Left ventricle myocardium inferior (tissue), 1 donor: ENCODE measurements around the gene ZSCAN10. TPM values are rescaled to one million over a fixed set of nuclear protein-coding genes. Genes with fewer than 3 reads are reported as not detected.
"Not testable (repeated sequence)": the region's sequence is repeated elsewhere in the genome, so short reads cannot be mapped to it uniquely, and the experiment has no call there.

Experiments
- DNase-seq: peaks from one replicate; pipeline ENCODE4 v3.0.0-alpha.2; 2020
- H3K27ac ChIP-seq: fragments of 200-600 bp; replicated peaks from 2 replicates; pipeline ENCODE4 v1.8.0; 2021
- H3K27me3 ChIP-seq: fragments of 200-600 bp; 2 replicates; pipeline ENCODE4 v1.8.0; 2021; ENCODE audit warnings: low read depth
- H3K36me3 ChIP-seq: fragments of 200-600 bp; 2 replicates; pipeline ENCODE4 v1.8.0; 2021
- H3K4me1 ChIP-seq: fragments of 200-600 bp; 2 replicates; pipeline ENCODE4 v1.8.0; 2021
- H3K4me3 ChIP-seq: fragments of 200-600 bp; 2 replicates; pipeline ENCODE4 v1.8.0; 2021; ENCODE audit warnings: mild to moderate bottlenecking, moderate library complexity
- H3K9me3 ChIP-seq: fragments of 200-600 bp; replicated peaks from 2 replicates; pipeline ENCODE4 v1.8.0; 2021
- intact Hi-C: fragments of 100-400 bp; cut with micrococcal nuclease; formaldehyde crosslinking; loops from one replicate; pipeline ENCODE4 v1.11.0; 2022
- total RNA-seq: library from RNA; stranded (reverse); fragmentation: NEBNext Ultra II Directional; extraction: Animal tissue kit (Norgen Biotek cat#: 25700); gene quantifications from one replicate; pipeline ENCODE4 v1.2.1, GENCODE V29; 2021
- TF ChIP-seq, protein P1 (sequence below): fragments of 200-600 bp; IDR thresholded peaks from 2 replicates; pipeline ENCODE4 v1.8.0; 2021; ENCODE audit warnings: antibody characterized with exemption, mild to moderate bottlenecking, borderline replicate concordance
- donor health status: DM: no; HTN: yes; CAD: no; lungs with severe emphysema.

Gene ZSCAN10
- total RNA-seq, 1 donor from 2014 or later, result not detected

DNA sequence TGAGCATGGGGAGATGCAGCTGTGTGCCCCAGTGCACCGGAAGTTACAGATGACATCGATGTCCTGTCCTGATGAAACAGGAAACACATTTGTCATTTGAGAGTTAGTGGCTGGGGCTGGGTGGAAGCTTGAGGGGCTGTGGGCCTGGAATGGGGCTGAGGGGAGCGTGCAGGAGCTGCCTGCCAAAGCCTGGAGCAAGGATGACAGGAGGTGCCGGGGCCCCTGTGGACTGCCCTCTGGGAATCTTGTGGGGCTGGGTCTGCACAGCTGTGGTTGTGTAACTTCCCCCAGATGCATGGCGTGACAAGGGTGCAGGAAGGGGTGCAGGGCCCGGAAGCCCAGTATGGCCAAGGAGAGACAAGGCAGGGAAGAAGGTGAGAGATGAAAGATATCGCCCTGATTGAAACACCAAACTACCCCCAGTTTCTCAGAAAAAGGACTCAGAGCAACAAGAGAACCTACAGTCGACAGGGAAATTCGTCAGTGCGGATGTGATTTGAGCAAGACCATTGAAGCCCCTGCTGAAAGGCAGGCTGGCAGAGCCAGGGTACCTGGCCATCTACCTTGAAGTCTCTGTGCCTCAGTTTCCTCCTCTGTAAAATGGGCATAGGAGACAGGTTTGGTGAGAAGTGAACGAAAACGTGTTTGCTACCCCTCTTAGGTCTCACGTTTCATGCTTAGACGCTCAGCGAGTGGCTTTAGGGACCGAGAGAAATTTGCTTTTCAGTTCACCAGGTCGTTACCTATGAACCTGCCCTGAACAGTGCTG lies 43.9 kb downstream of the ZSCAN10 start:
- Histone ChIP-seq H3K4me3 (no peak overlapping the region), H3K4me1 (peaks cover 24% of the 10 kb centered on the region), H3K27me3 (peaks cover 6% of the 10 kb centered on the region), H3K36me3 (no peaks in the 10 kb centered on the region), H3K27ac (no peak overlapping the region), H3K9me3 (no peaks in the 10 kb centered on the region)
- DNase-seq, result no peak
- TF ChIP-seq, protein P1, sequence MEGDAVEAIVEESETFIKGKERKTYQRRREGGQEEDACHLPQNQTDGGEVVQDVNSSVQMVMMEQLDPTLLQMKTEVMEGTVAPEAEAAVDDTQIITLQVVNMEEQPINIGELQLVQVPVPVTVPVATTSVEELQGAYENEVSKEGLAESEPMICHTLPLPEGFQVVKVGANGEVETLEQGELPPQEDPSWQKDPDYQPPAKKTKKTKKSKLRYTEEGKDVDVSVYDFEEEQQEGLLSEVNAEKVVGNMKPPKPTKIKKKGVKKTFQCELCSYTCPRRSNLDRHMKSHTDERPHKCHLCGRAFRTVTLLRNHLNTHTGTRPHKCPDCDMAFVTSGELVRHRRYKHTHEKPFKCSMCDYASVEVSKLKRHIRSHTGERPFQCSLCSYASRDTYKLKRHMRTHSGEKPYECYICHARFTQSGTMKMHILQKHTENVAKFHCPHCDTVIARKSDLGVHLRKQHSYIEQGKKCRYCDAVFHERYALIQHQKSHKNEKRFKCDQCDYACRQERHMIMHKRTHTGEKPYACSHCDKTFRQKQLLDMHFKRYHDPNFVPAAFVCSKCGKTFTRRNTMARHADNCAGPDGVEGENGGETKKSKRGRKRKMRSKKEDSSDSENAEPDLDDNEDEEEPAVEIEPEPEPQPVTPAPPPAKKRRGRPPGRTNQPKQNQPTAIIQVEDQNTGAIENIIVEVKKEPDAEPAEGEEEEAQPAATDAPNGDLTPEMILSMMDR, result no peak
- intact Hi-C loops, result loop anchor here (10.0 kb wide), 1 partner anchor 70 kb away; no protein-coding TSS in a partner anchor

DNA sequence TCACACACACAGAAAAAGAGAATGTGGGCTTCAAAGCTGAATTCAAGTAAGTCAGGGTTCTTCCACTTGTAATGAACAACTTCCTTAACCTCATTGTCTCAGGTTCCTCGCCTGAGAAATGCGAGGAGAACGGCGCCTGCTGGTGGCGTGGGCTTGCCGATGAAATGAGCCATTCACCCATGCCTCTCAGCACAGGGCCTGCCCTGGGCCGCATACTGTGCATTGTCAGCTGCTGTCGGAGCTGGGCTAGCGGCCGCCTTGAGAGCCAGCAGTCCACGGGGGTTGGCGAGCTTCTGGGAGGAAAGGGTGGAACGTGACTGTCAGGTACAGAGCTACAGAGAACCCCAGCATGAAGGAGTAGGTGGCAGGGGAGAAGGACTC lies 45.8 kb downstream of the ZSCAN10 start:
- H3K4me3 ChIP-seq, H3K9me3 ChIP-seq, DNase-seq, H3K4me1 ChIP-seq, H3K36me3 ChIP-seq, H3K27ac ChIP-seq: not testable (repeated sequence)
- H3K27me3 ChIP-seq, result peaks cover 24% of the 10 kb centered on the region
- intact Hi-C loops, result loop anchor here (10.0 kb wide), 1 partner anchor 71 kb away; no protein-coding TSS in a partner anchor

DNA sequence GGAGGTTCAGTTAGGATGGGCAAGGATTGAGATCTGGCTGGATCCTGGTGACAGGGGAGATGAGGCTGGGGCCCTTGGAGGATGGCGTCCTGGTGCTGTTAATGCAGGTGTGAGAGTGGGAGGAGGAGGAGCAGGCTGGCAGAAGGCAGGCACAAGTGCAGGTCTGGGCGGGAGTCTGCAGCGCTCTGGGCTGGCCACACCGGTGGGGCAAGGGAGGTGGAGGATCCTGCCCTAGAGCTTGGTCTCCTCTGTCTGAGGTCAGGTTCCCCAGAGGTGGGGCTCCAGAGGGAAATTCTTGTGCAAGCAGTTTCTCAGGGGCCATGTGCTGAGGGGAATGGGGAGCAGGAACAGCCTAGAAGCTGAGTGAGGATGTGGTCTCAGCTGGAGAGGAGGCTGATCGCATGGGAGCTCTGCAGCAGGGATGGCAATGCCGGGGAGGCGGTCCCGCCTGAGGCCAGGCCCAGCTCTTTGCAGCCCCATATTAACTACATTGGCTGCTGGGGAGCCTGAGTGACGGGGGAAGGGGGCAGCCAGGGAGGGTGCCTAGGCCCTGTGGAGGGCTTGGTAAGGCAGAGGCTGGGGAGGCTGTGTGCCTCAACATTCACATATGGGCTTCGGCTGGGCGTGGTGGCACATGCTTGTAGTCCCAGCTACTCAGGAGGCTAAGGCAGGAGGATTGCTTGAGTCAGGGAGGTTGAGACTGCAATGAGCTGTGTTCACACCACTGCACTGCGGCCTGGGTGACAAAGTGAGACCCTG lies 46.3 kb downstream of the ZSCAN10 start:
- not testable (repeated sequence) for H3K36me3 ChIP-seq, H3K27ac ChIP-seq, H3K4me3 ChIP-seq, H3K4me1 ChIP-seq, H3K9me3 ChIP-seq, DNase-seq
- intact Hi-C loops, result loop anchor here (10.0 kb wide), 1 partner anchor 72 kb away; no protein-coding TSS in a partner anchor
- H3K27me3 ChIP-seq, result peaks cover 30% of the 10 kb centered on the region

DNA sequence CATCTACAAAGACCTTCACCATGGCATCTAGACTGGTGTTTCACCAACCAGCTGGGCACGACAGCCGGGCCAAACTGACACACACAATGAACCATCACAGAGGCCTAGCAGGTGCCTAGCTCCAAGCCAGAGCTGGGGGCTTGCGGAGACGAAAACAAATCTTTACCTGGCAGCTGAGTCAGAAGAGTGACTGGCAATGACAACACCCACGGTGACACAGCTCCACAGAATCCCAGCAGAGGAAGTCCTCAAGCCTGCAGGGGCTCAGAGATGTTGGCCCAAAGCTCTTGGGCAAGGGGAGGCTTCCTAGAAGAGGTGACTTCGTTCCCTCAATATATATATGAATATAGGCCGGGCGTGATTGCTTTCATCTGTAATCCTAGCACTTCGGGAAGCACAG lies 47.6 kb downstream of the ZSCAN10 start:
- H3K9me3 ChIP-seq, result no peaks in the 10 kb centered on the region
- peaks cover 6% of the 10 kb centered on the region for H3K4me1 ChIP-seq
- no peak overlapping the region for H3K27ac ChIP-seq
- no peaks in the 10 kb centered on the region for H3K36me3 ChIP-seq
- no peak for DNase-seq
- H3K4me3 ChIP-seq, result no peak overlapping the region
- intact Hi-C loops, result loop anchor here (10.0 kb wide), 1 partner anchor 73 kb away; no protein-coding TSS in a partner anchor
- peaks cover 43% of the 10 kb centered on the region for H3K27me3 ChIP-seq
- TF ChIP-seq, protein P1, result no peak

DNA sequence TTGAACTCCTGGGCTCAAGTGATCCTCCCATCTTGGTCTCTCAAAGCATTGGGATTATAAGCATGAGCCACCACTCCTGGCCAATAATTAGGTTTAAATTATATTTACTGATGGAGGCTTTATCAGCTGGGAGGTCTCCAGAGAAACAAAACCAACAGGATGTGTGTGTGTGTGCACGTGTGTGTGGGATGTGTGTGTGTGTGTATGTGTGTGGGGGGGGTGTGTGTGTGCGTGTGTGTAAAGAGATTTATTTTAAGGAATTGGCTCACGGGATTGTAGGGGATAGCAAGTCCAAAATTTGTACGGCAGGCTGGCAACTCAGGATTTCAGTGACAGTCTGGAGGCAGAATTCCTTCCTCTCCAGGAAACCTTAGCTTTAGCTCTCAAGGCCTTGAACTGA lies 48.1 kb downstream of the ZSCAN10 start:
- no peak for DNase-seq
- H3K4me3 ChIP-seq, result no peak overlapping the region
- intact Hi-C loops, result loop anchor here (10.0 kb wide), 1 partner anchor 74 kb away; no protein-coding TSS in a partner anchor

DNA sequence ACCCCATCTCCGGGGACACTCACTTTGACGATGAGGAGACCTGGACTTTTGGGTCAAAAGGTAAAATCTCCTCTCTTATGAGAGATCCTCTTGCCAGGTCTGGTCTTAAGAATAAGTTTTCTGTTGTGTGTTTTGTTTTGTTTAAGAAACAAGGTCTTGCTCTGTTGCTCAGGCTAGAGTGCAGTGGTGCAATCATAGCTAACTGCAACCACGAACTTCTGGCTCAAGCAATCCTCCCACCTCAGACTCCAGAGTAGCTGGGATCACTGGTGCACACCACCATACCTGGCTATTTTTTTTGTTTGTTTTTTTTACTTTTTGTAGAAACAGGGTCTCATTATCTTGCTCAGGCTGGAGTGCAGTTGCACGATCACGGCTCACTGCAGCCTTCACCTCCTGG lies 48.6 kb downstream of the ZSCAN10 start:
- Histone ChIP-seq H3K9me3 (no peaks in the 10 kb centered on the region), H3K27me3 (peaks cover 53% of the 10 kb centered on the region), H3K4me3 (no peak overlapping the region), H3K36me3 (no peaks in the 10 kb centered on the region), H3K27ac (no peak overlapping the region), H3K4me1 (peaks cover 16% of the 10 kb centered on the region)
- TF ChIP-seq, protein P1, result no peak
- DNase-seq, result no peak
- intact Hi-C loops, result loop anchor here (10.0 kb wide), 1 partner anchor 74 kb away; no protein-coding TSS in a partner anchor

More for the DNA sequence above, 48.1 kb downstream of the ZSCAN10 start:
- Histone ChIP-seq H3K36me3 (no peaks in the 10 kb centered on the region), H3K27ac (no peak overlapping the region), H3K27me3 (peaks cover 47% of the 10 kb centered on the region), H3K9me3 (no peaks in the 10 kb centered on the region), H3K4me1 (peaks cover 11% of the 10 kb centered on the region)
- TF ChIP-seq, protein P1, result no peak
